Panc1 (cell line): ENCODE measurements around the gene HS3ST6. TPM values are rescaled to one million over a fixed set of nuclear protein-coding genes. Genes with fewer than 3 reads are reported as not detected.
"Not testable (repeated sequence)": the region's sequence is repeated elsewhere in the genome, so short reads cannot be mapped to it uniquely, and the experiment has no call there.

Experiments
- ATAC-seq: fragments of 200-7000 bp; cut with Tn5 transposase; 2 replicates; pipeline ENCODE4 v1.9.1; 2020; ENCODE audit warnings: mild to moderate bottlenecking, moderate library complexity
- BruUV-seq: library from RNA; stranded (reverse); fragments of 400-500 nt; replicated peaks from 2 replicates; lab custom pipeline; 2021; lab: Mats Ljungman, UMichigan
- CTCF ChIA-PET: fragments of 300-600 bp; sonication (Branson Sonifier 250); formaldehyde crosslinking; loops from one replicate; lab custom pipeline; 2022; ENCODE audit warnings: antibody characterized with exemption; lab: Charles Lee
- POLR2A ChIA-PET: fragments of 300-600 bp; sonication (Branson Sonifier 250); formaldehyde crosslinking; loops from one replicate; lab custom pipeline; 2022; ENCODE audit warnings: antibody characterized with exemption; lab: Charles Lee
- DNase-seq: peaks from one replicate; pipeline ENCODE4 v3.0.0-alpha.2; 2010; ENCODE audit warnings: low read depth, low spot score
- H3K27ac ChIP-seq: 2 replicates; pipeline ENCODE4 v1.5.1; 2011; ENCODE audit warnings: mild to moderate bottlenecking, low read length, inconsistent platforms
- H3K27me3 ChIP-seq: fragments of 200-500 bp; sonication (Bioruptor generic); 2 replicates; pipeline ENCODE4 v1.6.0; 2014; ENCODE audit warnings: low read length, inconsistent platforms; ENCODE audit not compliant: control insufficient read depth, insufficient read depth
- H3K36me3 ChIP-seq: fragments of 200-500 bp; sonication (Bioruptor generic); 2 replicates; pipeline ENCODE4 v1.5.1; 2014; ENCODE audit warnings: inconsistent platforms, mild to moderate bottlenecking, low read length, moderate library complexity; ENCODE audit not compliant: control insufficient read depth, insufficient read depth
- H3K4me1 ChIP-seq: 2 replicates; pipeline ENCODE4 v1.5.1; 2011; ENCODE audit warnings: inconsistent platforms, mild to moderate bottlenecking, low read length, moderate library complexity; ENCODE audit not compliant: control insufficient read depth, insufficient read depth
- H3K4me3 ChIP-seq, 2 experiments: 2 replicates each; pipeline ENCODE4 v1.5.1; 2011 to 2012; ENCODE audit warnings: low read depth in 2 of 2, low read length in 2 of 2, mild to moderate bottlenecking in 2 of 2, inconsistent platforms in 1 of 2, moderate library complexity in 1 of 2
- H3K9me3 ChIP-seq: fragments of 200-500 bp; sonication (Bioruptor generic); 2 replicates; pipeline ENCODE4 v1.5.1; 2014; ENCODE audit warnings: low read depth, mild to moderate bottlenecking, inconsistent platforms, low read length, moderate library complexity; ENCODE audit not compliant: control insufficient read depth, insufficient read depth
- POLR2AphosphoS5 ChIP-seq: IDR thresholded peaks from 2 replicates; pipeline ENCODE4 v1.6.1; 2012; ENCODE audit warnings: mild to moderate bottlenecking, low read depth, low read length, moderate library complexity
- SIN3A ChIP-seq: IDR thresholded peaks from 2 replicates; pipeline ENCODE4 v1.6.1; 2012; ENCODE audit warnings: low read depth, mild to moderate bottlenecking, low read length, moderate library complexity, borderline replicate concordance; ENCODE audit not compliant: insufficient read depth
- TCF7L2 ChIP-seq: IDR thresholded peaks from 2 replicates; pipeline ENCODE4 v1.6.1; 2011; ENCODE audit warnings: mild to moderate bottlenecking, low read depth, low read length, inconsistent platforms
- in situ Hi-C: cut with HindIII; loops from 2 replicates; pipeline ENCODE4 v1.10.0; 2016; ENCODE audit warnings: low sequenced_read_pairs, low pct_unique_long_range_greater_than_20kb
- intact Hi-C: fragments of 100-400 bp; cut with micrococcal nuclease; formaldehyde crosslinking; loops from one replicate; pipeline ENCODE4 v1.10.0; 2022; ENCODE audit not compliant: unreplicated experiment
- total RNA-seq: library from RNA; stranded (reverse); gene quantifications from one replicate; pipeline ENCODE4 v1.2.1, GENCODE V29; 2021; ENCODE audit not compliant: unreplicated experiment
- TF ChIP-seq, protein P1 (sequence below), 2 experiments: IDR thresholded peaks; 2 replicates each; pipeline ENCODE4 v1.6.1; 2011 to 2012; ENCODE audit warnings: low read depth in 2 of 2, control low read depth in 1 of 2, low read length in 1 of 2, mild to moderate bottlenecking in 1 of 2, moderate library complexity in 1 of 2; ENCODE audit not compliant: insufficient read depth in 1 of 2
- TF ChIP-seq, protein P2 (sequence below): fragments of 450-650 bp; IDR thresholded peaks from 2 replicates; pipeline ENCODE4 v1.5.1; 2017; ENCODE audit warnings: mild to moderate bottlenecking

The HS3ST6 gene
- total RNA-seq, 1 experiment from 2014 or later, result 3.3 TPM

DNA sequence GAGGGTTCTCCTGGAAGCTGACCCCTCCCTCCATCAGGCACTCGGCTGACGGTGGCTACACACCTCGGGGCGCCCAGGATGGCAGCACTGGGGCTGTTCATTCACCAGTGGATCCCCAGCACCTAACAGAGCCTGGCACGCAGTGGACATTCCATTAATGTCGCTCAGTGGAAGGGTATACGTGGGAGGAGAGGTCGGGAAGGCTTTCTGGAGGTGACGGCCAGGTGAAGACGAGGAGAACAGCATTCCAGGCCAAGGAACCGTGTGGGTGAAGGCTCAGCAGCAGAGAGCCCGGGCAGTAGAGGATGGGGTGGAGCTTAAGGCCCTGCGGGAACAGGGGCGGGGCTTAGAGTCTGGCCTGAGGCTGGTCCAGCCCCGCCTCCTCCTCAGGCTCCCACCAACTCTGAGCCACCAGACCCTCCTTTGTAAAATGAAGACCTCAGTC is 2.5 kb upstream of the HS3ST6 start:
- DNase-seq, result no peak
- ATAC-seq, result peak; percentile 49
- H3K27me3 ChIP-seq, result peaks cover 2% of the 10 kb centered on the region; the same call in 1 of the 2 replicates

DNA sequence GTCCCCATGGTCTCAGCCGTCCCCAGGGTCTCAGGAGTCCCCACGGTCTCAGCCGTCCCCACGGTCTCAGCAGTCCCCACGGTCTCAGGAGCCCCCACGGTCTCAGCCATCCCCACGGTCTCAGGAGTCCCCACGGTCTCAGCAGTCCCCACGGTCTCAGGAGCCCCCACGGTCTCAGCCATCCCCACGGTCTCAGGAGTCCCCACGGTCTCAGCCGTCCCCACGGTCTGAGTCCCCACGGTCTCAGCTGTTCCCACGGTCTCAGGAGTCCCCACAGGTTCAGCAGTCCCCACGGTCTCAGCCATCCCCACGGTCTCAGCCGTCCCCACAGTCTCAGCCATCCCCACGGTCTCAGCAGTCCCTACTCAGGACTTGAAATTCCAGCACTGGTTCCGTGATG is 1.9 kb upstream of the HS3ST6 start:
- H3K9me3 ChIP-seq, H3K4me3 ChIP-seq, CTCF ChIA-PET, ATAC-seq, POLR2A ChIA-PET, H3K27me3 ChIP-seq, in situ Hi-C loops, intact Hi-C loops, H3K27ac ChIP-seq, BruUV-seq, H3K36me3 ChIP-seq, DNase-seq: not testable (repeated sequence)
- peaks cover 26% of the 10 kb centered on the region for H3K4me1 ChIP-seq

More for the DNA sequence above, 2.5 kb upstream of the HS3ST6 start:
- POLR2A ChIA-PET, result interaction anchor here (0.6 kb wide), 1 partner anchor 41 kb away, joined by 11 read pairs; no protein-coding TSS in a partner anchor
- TF ChIP-seq SIN3A, result no peak
- no peak for TF ChIP-seq POLR2AphosphoS5
- TF ChIP-seq, protein P1, sequence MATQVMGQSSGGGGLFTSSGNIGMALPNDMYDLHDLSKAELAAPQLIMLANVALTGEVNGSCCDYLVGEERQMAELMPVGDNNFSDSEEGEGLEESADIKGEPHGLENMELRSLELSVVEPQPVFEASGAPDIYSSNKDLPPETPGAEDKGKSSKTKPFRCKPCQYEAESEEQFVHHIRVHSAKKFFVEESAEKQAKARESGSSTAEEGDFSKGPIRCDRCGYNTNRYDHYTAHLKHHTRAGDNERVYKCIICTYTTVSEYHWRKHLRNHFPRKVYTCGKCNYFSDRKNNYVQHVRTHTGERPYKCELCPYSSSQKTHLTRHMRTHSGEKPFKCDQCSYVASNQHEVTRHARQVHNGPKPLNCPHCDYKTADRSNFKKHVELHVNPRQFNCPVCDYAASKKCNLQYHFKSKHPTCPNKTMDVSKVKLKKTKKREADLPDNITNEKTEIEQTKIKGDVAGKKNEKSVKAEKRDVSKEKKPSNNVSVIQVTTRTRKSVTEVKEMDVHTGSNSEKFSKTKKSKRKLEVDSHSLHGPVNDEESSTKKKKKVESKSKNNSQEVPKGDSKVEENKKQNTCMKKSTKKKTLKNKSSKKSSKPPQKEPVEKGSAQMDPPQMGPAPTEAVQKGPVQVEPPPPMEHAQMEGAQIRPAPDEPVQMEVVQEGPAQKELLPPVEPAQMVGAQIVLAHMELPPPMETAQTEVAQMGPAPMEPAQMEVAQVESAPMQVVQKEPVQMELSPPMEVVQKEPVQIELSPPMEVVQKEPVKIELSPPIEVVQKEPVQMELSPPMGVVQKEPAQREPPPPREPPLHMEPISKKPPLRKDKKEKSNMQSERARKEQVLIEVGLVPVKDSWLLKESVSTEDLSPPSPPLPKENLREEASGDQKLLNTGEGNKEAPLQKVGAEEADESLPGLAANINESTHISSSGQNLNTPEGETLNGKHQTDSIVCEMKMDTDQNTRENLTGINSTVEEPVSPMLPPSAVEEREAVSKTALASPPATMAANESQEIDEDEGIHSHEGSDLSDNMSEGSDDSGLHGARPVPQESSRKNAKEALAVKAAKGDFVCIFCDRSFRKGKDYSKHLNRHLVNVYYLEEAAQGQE (IDR thresholded peaks at IDR 0.05; ENCODE audit: insufficient read depth in 1 of 2, low read depth in 2 of 2, low read length in 1 of 2), result no peak
- TF ChIP-seq, protein P2, sequence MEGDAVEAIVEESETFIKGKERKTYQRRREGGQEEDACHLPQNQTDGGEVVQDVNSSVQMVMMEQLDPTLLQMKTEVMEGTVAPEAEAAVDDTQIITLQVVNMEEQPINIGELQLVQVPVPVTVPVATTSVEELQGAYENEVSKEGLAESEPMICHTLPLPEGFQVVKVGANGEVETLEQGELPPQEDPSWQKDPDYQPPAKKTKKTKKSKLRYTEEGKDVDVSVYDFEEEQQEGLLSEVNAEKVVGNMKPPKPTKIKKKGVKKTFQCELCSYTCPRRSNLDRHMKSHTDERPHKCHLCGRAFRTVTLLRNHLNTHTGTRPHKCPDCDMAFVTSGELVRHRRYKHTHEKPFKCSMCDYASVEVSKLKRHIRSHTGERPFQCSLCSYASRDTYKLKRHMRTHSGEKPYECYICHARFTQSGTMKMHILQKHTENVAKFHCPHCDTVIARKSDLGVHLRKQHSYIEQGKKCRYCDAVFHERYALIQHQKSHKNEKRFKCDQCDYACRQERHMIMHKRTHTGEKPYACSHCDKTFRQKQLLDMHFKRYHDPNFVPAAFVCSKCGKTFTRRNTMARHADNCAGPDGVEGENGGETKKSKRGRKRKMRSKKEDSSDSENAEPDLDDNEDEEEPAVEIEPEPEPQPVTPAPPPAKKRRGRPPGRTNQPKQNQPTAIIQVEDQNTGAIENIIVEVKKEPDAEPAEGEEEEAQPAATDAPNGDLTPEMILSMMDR, result no peak
- no peak for TF ChIP-seq TCF7L2
- intact Hi-C loops (no loop called here), in situ Hi-C loops (no loop called here)
- BruUV-seq, result no TSS peak
- Histone ChIP-seq H3K27ac (no peak overlapping the region), H3K9me3 (no peaks in the 10 kb centered on the region), H3K4me3 (peak overlapping the region in 1 of 2 experiments; percentile 17; a peak in 1 of 4 replicates), H3K36me3 (no peaks in the 10 kb centered on the region), H3K4me1 (peaks cover 26% of the 10 kb centered on the region)
- CTCF ChIA-PET, result no interaction called here

DNA sequence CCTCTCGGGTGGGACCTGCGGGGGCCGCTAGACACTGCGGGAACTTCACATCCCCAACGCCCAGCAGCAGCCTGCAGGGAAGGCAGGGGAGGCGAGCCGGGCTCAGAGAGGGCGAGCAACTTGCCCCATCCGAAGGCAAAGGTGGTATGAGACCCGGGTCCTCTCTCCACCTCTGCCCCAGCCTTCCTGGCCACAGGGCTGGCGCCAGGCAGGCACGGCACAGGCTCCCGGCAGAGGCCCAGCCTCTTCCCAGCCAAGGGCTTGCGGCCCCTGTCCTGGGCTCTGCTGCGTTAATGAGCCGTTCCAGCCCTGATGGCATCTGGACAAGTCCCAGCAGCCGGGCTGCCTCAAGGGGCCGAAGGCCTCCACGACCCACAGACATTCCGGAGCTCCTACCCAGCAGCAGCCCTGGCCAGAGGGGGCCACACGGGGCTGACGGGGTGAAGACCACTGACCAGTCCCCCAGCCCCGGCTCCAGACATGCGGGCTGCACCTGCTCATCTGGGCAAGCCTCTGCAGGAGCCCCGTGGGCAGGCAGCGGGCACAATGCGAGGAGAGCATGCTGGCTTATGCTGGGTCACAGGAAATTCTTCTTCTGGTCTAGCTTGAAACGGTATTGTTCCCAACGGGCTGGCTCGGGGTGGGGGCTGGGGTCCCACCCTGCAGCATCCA is 1.2 kb upstream of the HS3ST6 start:
- Histone ChIP-seq H3K27me3 (peaks cover 2% of the 10 kb centered on the region; the same call in 1 of the 2 replicates), H3K36me3 (no peaks in the 10 kb centered on the region), H3K4me1 (peaks cover 26% of the 10 kb centered on the region), H3K27ac (no peak overlapping the region), H3K9me3 (no peaks in the 10 kb centered on the region), H3K4me3 (no peak overlapping the region)
- BruUV-seq, result no TSS peak
- DNase-seq, result no peak
- TF ChIP-seq POLR2AphosphoS5, result no peak
- no peak for TF ChIP-seq TCF7L2
- no peak for TF ChIP-seq SIN3A
- TF ChIP-seq, protein P1 (IDR thresholded peaks at IDR 0.05; ENCODE audit: insufficient read depth in 1 of 2, low read depth in 2 of 2, low read length in 1 of 2), result no peak
- intact Hi-C loops (no loop called here), in situ Hi-C loops (no loop called here)
- ATAC-seq, result peak; percentile 41
- CTCF ChIA-PET, result no interaction called here
- POLR2A ChIA-PET, result no interaction called here
